GM12878 (cell line): Measurements from ENCODE around the gene RTP5. TPM values are rescaled to one million over a fixed set of nuclear protein-coding genes. Genes with fewer than 3 reads are reported as not detected.

Experiments
- ATAC-seq: fragments of 200-7000 bp; cut with Tn5 transposase; 3 replicates; pipeline ENCODE4 v1.9.1; 2020; ENCODE audit warnings: mild to moderate bottlenecking, moderate library complexity
- BruUV-seq: library from RNA; stranded (reverse); fragments of 400-500 nt; replicated peaks from 2 replicates; lab custom pipeline; 2021; lab: Mats Ljungman, UMichigan
- CTCF ChIA-PET: fragments of 300-600 bp; sonication (Branson Sonifier 250); formaldehyde crosslinking; extraction: SDS; loops from one replicate; lab custom pipeline; 2021; ENCODE audit warnings: inconsistent platforms; lab: Yijun Ruan, JAX
- POLR2A ChIA-PET: fragments of 350-600 bp; formaldehyde crosslinking; extraction: SDS; loops from one replicate; lab custom pipeline; 2021; ENCODE audit warnings: inconsistent platforms; lab: Charles Lee
- RAD21 ChIA-PET: fragments of 300-600 bp; sonication (Branson Sonifier 250); formaldehyde crosslinking; loops from one replicate; lab custom pipeline; 2023; ENCODE audit warnings: antibody characterized with exemption; ENCODE audit not compliant: unreplicated experiment; lab: Charles Lee
- SMC1A ChIA-PET: fragments of 300-600 bp; sonication (Branson Sonifier 250); formaldehyde crosslinking; loops from one replicate; lab custom pipeline; 2023; ENCODE audit not compliant: unreplicated experiment, uncharacterized antibody; lab: Charles Lee
- DNase-seq: peaks from one replicate; pipeline ENCODE4 v3.0.0-alpha.2; 2011; ENCODE audit warnings: low read depth, low spot score
- FAIRE-seq: peaks from 3 replicates; lab custom pipeline; 2011; peaks lifted over from hg19 to GRCh38; lab: Jason Lieb, UNC
- H2AFZ ChIP-seq: 2 replicates; pipeline ENCODE4 v1.6.0; 2011; ENCODE audit warnings: low read depth, low read length, control low read depth; ENCODE audit not compliant: control insufficient read depth
- H3K27ac ChIP-seq: 2 replicates; pipeline ENCODE4 v1.5.1; 2011; ENCODE audit warnings: control low read depth; ENCODE audit not compliant: control insufficient read depth, insufficient read depth
- H3K27me3 ChIP-seq, 2 experiments: replicated peaks in 1 of 2; 2 replicates each; pipeline versions ENCODE4 v1.6.0 to v1.6.1; 2011; ENCODE audit warnings: low read length in 1 of 2; ENCODE audit not compliant: control insufficient read depth in 2 of 2, insufficient read depth in 2 of 2
- H3K36me3 ChIP-seq, 2 experiments: 2 replicates each; pipeline ENCODE4 v1.5.1; 2011; ENCODE audit warnings: low read length in 1 of 2; ENCODE audit not compliant: control insufficient read depth in 2 of 2, insufficient read depth in 2 of 2
- H3K4me1 ChIP-seq: 2 replicates; pipeline ENCODE4 v1.6.1; 2011; ENCODE audit warnings: mild to moderate bottlenecking, low read length, moderate library complexity, mixed read lengths; ENCODE audit not compliant: control insufficient read depth, insufficient read depth
- H3K4me2 ChIP-seq: 2 replicates; pipeline ENCODE4 v1.6.0; 2011; ENCODE audit warnings: control low read depth; ENCODE audit not compliant: control insufficient read depth, insufficient read depth
- H3K4me3 ChIP-seq: fragments of 200-600 bp; sonication (generic); 2 replicates; pipeline ENCODE4 v1.5.1; 2016
- H3K79me2 ChIP-seq: 2 replicates; pipeline ENCODE4 v1.6.0; 2011; ENCODE audit warnings: low read length; ENCODE audit not compliant: control insufficient read depth, insufficient read depth
- H3K9ac ChIP-seq: 2 replicates; pipeline ENCODE4 v1.8.0; 2011; ENCODE audit warnings: low read length, control low read depth, mixed read lengths; ENCODE audit not compliant: control insufficient read depth, insufficient read depth
- H3K9me3 ChIP-seq: replicated peaks from 3 replicates; pipeline ENCODE4 v1.5.1; 2011; ENCODE audit warnings: mild to moderate bottlenecking, low read length; ENCODE audit not compliant: control insufficient read depth, insufficient read depth
- H4K20me1 ChIP-seq: 2 replicates; pipeline ENCODE4 v1.6.0; 2011; ENCODE audit not compliant: control insufficient read depth, insufficient read depth
- ATF2 ChIP-seq: IDR thresholded peaks from 2 replicates; pipeline ENCODE4 v1.6.1; 2012; ENCODE audit warnings: low read length, inconsistent platforms
- CBX5 ChIP-seq: sonication (generic); IDR thresholded peaks from 2 replicates; pipeline ENCODE4 v1.6.1; 2016; ENCODE audit warnings: low read depth, moderate library complexity, mild to moderate bottlenecking, inconsistent platforms
- CHD1 ChIP-seq: IDR thresholded peaks from 2 replicates; pipeline ENCODE4 v1.6.1; 2012; ENCODE audit warnings: low read depth, low read length, improper control_type of control experiment
- DPF2 ChIP-seq: fragments of 450-650 bp; IDR thresholded peaks from 2 replicates; pipeline ENCODE4 v1.6.1; 2017; ENCODE audit warnings: mild to moderate bottlenecking
- GABPA ChIP-seq: IDR thresholded peaks from 2 replicates; pipeline ENCODE4 v1.6.1; 2014; ENCODE audit warnings: antibody characterized with exemption, low read depth, mild to moderate bottlenecking, inconsistent platforms
- HDAC2 ChIP-seq: fragments of 200-600 bp; sonication (generic); IDR thresholded peaks from 2 replicates; pipeline ENCODE4 v1.6.1; 2017
- IKZF1 ChIP-seq: fragments of 450-650 bp; conservative IDR thresholded peaks from 2 replicates; pipeline ENCODE4 v1.6.1; 2017; ENCODE audit warnings: antibody characterized with exemption, mild to moderate bottlenecking
- NR2C2 ChIP-seq: IDR thresholded peaks from 2 replicates; pipeline ENCODE4 v1.6.1; 2011; ENCODE audit warnings: borderline replicate concordance, low read depth; ENCODE audit not compliant: control insufficient read depth, insufficient read length
- RAD21 ChIP-seq: IDR thresholded peaks from 2 replicates; pipeline ENCODE4 v1.6.1; 2011; ENCODE audit warnings: mild to moderate bottlenecking, low read depth, low read length, moderate library complexity; ENCODE audit not compliant: insufficient read depth
- RAD51 ChIP-seq: fragments of 450-650 bp; IDR thresholded peaks from 2 replicates; pipeline ENCODE4 v1.6.1; 2016; ENCODE audit warnings: moderate library complexity, mild to moderate bottlenecking, inconsistent platforms
- RB1 ChIP-seq: fragments of 450-650 bp; formaldehyde crosslinking; IDR thresholded peaks from 2 replicates; pipeline ENCODE4 v1.6.1; 2017; ENCODE audit warnings: mild to moderate bottlenecking, borderline replicate concordance
- SMC3 ChIP-seq: IDR thresholded peaks from 2 replicates; pipeline ENCODE4 v1.6.1; 2011; ENCODE audit warnings: low read length, improper control_type of control experiment, borderline replicate concordance
- ZNF207 ChIP-seq: fragments of 450-650 bp; IDR thresholded peaks from 2 replicates; pipeline ENCODE4 v1.6.1; 2014; ENCODE audit warnings: antibody characterized with exemption, mild to moderate bottlenecking, borderline replicate concordance
- WGBS: methylation state at CpG from one replicate; pipeline ENCODE4 v1.1.6; 2016; ENCODE audit warnings: low lambda C conversion rate; ENCODE audit not compliant: insufficient replicate concordance, insufficient coverage; ENCODE audit errors: missing lambda C conversion rate; 5-methylcytosine and 5-hydroxymethylcytosine counted together
- in situ Hi-C: fragments of 300-500 bp; cut with MboI; formaldehyde crosslinking; loops from 9 replicates; pipeline ENCODE4 v1.14.3; 2018; ENCODE audit warnings: mixed read lengths
- intact Hi-C: fragments of 100-400 bp; cut with micrococcal nuclease; formaldehyde crosslinking; loops from one replicate; pipeline ENCODE4 v1.14.2; 2022; ENCODE audit not compliant: unreplicated experiment
- polyA plus RNA-seq, 11 experiments: library from polyadenylated mRNA; depleted of rRNA in 4 of 11; unstranded in 6 of 11; stranded (reverse) in 5 of 11; fragments of >200 nt; fragmentation: Nextera tagmentation in 4 of 11; fragmentation: Illumina TruSeq in 1 of 11; extraction: Ambion mirVana in 4 of 11; extraction: Trizol in 1 of 11; gene quantifications; 1 replicate in 1 of 11; 2 replicates in 10 of 11; pipeline versions ENCODE4 v1.2.1 to v1.2.3, GENCODE V29; 2011 to 2016; ENCODE audit warnings: inconsistent platforms in 2 of 11, missing spikeins in 2 of 11, low read depth in 1 of 11
- total RNA-seq, 4 experiments: library from RNA; depleted of rRNA in 3 of 4; stranded (reverse); fragments of >200 nt in 3 of 4; fragmentation: Illumina TruSeq in 1 of 4; extraction: Trizol in 1 of 4; gene quantifications; 2 replicates each; pipeline versions ENCODE4 v1.2.1 to v1.2.3, GENCODE V29; 2013 to 2021
- TF ChIP-seq, protein P1 (sequence below): IDR thresholded peaks from 2 replicates; pipeline ENCODE4 v1.6.1; 2012; ENCODE audit warnings: mild to moderate bottlenecking, low read depth, low read length
- TF ChIP-seq, protein P2 (sequence below): fragments of 450-650 bp; IDR thresholded peaks from 2 replicates; pipeline ENCODE4 v1.6.1; 2017; ENCODE audit warnings: borderline replicate concordance
- TF ChIP-seq, protein P3 (sequence below): fragments of 150-350 bp; IDR thresholded peaks from 2 replicates; pipeline ENCODE4 v1.6.1; 2016; ENCODE audit warnings: low read depth, low read length

RTP5 gene
- total and polyA plus RNA-seq, 10 of the 15 experiments (the other 5 are each of a cell fraction or from before 2014, with no cell fraction given), result 0.05 TPM; not detected in 9

DNA sequence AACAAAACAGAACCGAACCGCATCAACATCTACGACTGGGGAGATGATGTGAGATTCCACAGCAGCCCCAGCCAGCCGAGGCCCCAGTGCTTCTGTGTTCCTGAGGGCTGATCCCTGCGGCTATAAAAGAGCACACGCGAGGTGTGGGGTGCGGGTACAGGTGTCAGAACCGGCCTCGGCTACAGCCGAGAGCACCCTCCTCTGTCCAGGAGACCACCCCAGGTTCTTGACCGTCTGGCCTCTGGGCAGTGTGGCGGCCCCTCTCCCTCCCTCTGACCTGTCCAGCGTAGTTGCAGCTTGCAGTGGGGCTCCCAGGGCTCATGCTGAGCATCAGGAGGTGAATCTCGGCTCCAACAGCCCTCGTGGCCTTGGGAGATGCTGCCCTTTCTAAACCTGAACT lies 23.7 kb downstream of the RTP5 start:
- Histone ChIP-seq H3K27me3 (no peaks in the 10 kb centered on the region), H3K36me3 (no peaks in the 10 kb centered on the region), H3K79me2 (no peaks in the 10 kb centered on the region), H3K9ac (no peak overlapping the region), H3K27ac (no peak overlapping the region), H2AFZ (no peak overlapping the region), H3K4me2 (no peak overlapping the region), H3K4me1 (no peaks in the 10 kb centered on the region), H4K20me1 (no peaks in the 10 kb centered on the region), H3K4me3 (no peak overlapping the region), H3K9me3 (no peaks in the 10 kb centered on the region; the same call in 2 of the 3 replicates)
- no TSS peak for BruUV-seq
- FAIRE-seq, result no peak
- POLR2A ChIA-PET, result no interaction called here
- SMC1A ChIA-PET, result no interaction called here
- ATAC-seq, result no peak
- no peak for DNase-seq
- WGBS, result 86% methylated on average over 16 of the region's 16 CpGs
- CTCF ChIA-PET, result interaction anchor here (0.6 kb wide), 1 partner anchor 10 kb away, joined by 3 read pairs; no protein-coding TSS in a partner anchor
- RAD21 ChIA-PET, result no interaction called here
- intact Hi-C loops, result no loop called here
- in situ Hi-C loops, result no loop called here
- TF ChIP-seq ZNF207 (no peak), SMC3 (no peak), CHD1 (no peak), RAD51 (no peak), DPF2 (no peak), NR2C2 (no peak), CBX5 (no peak), IKZF1 (no peak), GABPA (no peak), ATF2 (no peak), HDAC2 (no peak), RAD21 (no peak), RB1 (no peak)
- TF ChIP-seq, protein P1, sequence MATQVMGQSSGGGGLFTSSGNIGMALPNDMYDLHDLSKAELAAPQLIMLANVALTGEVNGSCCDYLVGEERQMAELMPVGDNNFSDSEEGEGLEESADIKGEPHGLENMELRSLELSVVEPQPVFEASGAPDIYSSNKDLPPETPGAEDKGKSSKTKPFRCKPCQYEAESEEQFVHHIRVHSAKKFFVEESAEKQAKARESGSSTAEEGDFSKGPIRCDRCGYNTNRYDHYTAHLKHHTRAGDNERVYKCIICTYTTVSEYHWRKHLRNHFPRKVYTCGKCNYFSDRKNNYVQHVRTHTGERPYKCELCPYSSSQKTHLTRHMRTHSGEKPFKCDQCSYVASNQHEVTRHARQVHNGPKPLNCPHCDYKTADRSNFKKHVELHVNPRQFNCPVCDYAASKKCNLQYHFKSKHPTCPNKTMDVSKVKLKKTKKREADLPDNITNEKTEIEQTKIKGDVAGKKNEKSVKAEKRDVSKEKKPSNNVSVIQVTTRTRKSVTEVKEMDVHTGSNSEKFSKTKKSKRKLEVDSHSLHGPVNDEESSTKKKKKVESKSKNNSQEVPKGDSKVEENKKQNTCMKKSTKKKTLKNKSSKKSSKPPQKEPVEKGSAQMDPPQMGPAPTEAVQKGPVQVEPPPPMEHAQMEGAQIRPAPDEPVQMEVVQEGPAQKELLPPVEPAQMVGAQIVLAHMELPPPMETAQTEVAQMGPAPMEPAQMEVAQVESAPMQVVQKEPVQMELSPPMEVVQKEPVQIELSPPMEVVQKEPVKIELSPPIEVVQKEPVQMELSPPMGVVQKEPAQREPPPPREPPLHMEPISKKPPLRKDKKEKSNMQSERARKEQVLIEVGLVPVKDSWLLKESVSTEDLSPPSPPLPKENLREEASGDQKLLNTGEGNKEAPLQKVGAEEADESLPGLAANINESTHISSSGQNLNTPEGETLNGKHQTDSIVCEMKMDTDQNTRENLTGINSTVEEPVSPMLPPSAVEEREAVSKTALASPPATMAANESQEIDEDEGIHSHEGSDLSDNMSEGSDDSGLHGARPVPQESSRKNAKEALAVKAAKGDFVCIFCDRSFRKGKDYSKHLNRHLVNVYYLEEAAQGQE, result no peak
- TF ChIP-seq, protein P2, sequence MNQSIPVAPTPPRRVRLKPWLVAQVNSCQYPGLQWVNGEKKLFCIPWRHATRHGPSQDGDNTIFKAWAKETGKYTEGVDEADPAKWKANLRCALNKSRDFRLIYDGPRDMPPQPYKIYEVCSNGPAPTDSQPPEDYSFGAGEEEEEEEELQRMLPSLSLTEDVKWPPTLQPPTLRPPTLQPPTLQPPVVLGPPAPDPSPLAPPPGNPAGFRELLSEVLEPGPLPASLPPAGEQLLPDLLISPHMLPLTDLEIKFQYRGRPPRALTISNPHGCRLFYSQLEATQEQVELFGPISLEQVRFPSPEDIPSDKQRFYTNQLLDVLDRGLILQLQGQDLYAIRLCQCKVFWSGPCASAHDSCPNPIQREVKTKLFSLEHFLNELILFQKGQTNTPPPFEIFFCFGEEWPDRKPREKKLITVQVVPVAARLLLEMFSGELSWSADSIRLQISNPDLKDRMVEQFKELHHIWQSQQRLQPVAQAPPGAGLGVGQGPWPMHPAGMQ, result no peak
- TF ChIP-seq, protein P3, sequence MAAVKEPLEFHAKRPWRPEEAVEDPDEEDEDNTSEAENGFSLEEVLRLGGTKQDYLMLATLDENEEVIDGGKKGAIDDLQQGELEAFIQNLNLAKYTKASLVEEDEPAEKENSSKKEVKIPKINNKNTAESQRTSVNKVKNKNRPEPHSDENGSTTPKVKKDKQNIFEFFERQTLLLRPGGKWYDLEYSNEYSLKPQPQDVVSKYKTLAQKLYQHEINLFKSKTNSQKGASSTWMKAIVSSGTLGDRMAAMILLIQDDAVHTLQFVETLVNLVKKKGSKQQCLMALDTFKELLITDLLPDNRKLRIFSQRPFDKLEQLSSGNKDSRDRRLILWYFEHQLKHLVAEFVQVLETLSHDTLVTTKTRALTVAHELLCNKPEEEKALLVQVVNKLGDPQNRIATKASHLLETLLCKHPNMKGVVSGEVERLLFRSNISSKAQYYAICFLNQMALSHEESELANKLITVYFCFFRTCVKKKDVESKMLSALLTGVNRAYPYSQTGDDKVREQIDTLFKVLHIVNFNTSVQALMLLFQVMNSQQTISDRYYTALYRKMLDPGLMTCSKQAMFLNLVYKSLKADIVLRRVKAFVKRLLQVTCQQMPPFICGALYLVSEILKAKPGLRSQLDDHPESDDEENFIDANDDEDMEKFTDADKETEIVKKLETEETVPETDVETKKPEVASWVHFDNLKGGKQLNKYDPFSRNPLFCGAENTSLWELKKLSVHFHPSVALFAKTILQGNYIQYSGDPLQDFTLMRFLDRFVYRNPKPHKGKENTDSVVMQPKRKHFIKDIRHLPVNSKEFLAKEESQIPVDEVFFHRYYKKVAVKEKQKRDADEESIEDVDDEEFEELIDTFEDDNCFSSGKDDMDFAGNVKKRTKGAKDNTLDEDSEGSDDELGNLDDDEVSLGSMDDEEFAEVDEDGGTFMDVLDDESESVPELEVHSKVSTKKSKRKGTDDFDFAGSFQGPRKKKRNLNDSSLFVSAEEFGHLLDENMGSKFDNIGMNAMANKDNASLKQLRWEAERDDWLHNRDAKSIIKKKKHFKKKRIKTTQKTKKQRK, result no peak
